Glomerular visceral epithelial cell (primary cell): ENCODE data around the gene TMSB10.

ENCODE experiments used
- DNase-seq: peaks from one replicate; pipeline ENCODE4 v3.0.0-alpha.2; 2016; ENCODE audit errors: extremely low spot score

TMSB10 gene

DNA sequence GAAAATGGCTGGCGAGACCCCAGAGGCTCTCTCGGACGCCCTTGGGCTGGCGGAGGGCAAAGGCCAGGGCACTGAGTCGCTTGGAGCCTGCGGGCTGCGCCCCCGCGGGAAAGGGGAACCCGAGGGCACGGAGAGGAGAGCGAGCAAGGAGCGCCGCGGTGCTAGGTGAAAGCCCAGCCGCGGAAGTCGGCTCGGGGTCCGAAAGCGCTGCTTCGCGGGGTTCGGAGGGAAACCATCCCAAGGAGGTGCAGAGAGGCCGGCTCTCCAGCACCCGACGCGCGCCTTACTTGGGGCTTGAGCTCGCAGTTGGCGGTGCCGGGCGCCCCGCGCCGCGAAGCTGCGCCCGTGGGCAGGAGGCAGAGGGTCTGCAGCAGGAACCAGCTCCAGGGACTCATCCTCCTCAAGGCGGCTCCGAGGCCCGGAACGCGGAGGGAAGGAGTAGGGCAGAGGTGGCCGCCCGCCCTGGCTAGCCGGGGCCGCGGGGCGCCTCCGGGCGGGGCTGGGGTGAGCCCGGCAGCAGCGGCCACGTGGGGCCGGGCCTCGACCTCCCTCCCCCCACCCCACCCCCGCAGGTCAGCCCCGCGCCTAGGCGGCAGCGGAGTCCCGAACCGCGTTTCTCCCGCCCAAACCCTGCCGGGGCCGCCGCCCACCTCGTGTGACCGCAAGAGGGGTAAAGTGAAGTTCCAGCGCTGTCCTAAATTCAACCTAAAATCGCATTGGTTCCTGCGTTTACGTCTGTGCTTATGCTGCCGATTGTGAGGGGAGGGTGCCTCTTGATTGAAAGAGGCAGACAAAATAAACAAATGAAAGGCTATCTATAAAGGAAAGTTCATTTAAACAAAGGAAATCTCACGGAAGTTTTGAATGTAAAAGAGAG is 24.6 kb upstream of the TMSB10 start, which contains the start of gene TRABD2A:
Gene TRABD2A, minus strand, starts transcription at position 440 of the 877 bp plus-strand sequence. Its CDS starts 45 bp downstream, at position 395.
- peak; percentile 15 for DNase-seq

DNA sequence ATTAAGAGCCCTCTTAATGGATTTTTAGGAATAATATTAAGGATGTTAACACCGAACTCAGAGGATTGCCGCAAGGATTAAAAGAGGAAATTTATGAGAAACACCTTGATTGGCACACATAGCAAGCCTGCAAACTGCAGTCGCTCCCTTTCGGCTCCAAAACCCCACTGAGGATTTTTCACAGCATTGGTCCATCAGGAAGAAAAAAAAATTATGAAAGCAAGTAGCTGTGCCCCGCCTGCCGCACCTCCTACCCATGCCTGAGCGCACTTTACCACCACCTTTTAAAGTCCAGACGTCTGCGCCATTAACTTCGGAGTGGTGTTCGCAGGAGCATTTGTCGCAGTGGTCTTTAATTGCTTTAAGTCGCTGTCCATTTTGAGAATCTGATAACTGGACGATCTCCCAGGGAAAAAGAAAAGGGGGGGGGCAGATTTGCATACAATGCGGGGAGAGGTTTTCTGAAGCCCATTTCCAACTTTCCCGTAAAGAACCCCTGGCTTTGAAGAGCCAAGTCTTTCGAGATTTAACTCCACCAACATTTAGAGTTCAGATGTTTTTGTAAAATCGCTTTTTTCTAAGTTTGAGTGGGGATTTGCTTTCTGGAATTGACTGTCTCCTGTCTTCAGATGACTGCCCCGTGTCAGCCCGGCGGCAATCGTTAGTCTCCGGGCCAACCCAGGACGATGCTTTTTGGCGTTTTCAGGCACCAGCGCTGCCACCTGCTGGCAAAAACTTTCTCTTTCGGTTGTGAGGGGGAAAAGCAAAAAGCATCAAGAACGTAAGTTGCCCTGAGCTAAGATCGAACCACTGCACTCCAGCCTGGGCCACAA is 23.7 kb upstream of the TMSB10 start:
- DNase-seq, result peak; percentile 77

DNA sequence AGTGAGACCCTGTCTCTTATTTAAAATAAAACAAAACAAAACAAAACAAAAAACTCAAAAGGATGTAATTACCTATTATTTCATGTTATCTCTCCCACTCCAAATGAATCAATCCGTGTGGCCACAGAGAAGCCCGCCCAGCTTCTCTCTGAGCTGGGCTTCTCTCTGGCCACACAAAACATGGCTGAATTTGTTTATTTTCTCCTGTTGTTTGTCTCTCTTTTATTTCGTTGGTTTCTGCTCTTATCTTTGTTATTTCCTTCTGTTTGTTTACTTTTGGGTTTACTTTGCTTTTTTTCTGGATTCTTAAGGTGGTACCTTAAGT is 23.1 kb upstream of the TMSB10 start:
- no peak for DNase-seq

DNA sequence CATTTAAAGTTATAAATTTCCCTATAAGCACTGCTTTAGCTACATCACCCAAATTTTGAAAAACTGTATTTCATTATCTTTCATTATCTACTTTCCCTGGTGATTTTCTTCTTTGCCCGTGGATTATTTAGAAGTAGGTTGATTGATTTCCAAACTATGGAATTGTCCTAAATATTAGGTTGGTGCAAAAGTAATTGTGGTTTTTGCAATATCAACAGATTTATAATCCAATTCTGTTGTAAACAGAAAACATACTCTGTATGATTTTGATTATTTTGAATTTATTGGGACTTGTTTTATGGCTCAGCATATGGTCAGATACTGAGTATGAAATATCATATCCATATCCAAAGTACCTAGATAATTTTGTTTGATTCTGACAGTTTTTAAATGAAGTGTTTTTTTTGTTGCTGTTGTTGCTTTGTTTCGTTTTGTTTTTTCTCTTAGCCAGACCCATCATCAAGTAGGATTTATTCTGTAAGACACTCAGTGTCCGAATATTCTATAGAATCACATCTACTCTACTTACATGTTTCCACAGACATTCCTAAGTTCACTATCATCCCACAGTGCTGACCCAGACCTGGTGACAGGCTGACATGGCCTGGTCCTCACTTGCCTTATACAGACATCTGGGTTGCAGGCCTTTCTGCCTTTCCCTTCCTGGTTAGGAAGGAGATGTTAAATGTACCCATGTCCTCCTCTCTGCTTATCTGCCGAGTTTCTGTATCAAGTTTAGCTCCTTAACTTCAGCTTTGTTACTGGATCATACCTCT is 22.5 kb upstream of the TMSB10 start:
- DNase-seq, result no peak

DNA sequence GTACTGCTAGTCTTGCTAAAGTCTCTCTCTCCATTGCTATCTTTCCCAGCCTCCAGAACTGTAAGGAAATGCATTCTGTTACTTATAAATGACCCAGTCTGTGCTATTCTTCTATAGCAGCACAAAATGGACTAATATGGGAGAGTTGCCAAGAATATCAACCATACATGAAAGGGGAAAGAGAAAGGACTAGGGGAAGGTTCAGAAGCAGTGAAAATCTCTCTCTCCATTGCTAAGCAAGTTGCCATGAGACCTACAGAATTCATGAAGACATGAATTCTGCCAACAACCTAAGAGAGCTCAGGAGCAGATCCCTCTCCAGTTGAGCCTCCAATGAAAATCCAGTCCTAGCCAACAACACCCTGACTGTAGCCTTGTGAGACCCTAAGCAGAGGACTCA is 21.0 kb upstream of the TMSB10 start:
- no peak for DNase-seq

- DNase-seq, result no peak
Measured at GRCh38 chr2:84885111-84885510, 20.3 kb upstream of the TMSB10 start.

DNA sequence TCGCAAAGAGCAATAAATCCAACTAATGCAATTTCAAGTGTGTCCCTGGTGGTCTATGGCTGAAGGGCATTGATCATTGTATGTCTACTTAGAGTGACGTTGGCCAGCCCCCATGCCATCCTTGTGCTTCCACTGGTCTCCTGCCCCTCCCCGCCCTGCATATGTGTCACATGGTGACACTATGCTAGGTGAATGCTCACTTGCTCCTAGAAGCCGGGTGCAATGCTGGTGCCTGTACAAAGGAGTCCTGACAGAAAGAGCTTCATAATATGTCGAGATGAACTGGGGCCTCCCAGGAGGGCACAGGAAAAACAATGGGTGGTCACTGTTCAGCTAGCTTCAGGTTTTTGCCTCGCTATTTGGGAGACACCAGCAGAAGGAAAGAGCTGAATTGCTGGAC is 18.7 kb upstream of the TMSB10 start:
- no peak for DNase-seq

- DNase-seq, result peak; percentile 32
Measured at GRCh38 chr2:84888401-84889276, 16.8 kb upstream of the TMSB10 start.

GRCh38 chr2:84889332-84889731 is 16.1 kb upstream of the TMSB10 start:
- DNase-seq, result no peak

DNA sequence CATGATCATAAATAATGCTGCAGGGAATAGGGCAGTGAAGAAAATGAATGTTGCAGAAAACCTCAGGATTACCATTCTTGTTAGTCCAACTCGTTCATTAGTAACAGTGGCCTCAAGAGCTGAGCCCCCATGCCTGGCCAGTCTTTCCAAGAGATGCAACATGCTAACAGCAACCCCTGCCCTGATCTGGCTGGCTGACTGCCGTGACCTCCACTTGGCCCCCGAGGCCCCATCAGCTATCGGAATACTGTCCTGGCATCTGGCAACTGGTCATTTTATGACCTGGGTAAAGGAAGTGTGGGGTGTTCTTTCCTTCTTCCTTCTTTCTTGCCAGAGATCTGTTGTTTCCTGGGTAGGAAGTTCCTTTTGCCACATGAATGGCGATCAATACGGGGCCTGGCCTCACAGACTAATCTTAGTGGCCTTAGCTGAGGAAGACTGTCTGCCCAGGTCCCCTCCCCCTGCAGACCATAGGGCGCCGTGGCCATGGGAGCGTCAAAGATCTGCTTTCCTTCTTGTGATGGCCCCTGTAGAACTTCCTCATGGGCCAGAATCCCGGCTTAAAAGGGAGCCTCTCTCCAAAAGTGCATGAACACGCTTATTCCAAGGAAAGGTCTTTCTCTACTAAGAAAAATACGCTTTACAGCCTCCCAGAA is 14.0 kb upstream of the TMSB10 start:
- no peak for DNase-seq

GRCh38 chr2:84894131-84894586 is 11.3 kb upstream of the TMSB10 start:
- no peak for DNase-seq

DNA sequence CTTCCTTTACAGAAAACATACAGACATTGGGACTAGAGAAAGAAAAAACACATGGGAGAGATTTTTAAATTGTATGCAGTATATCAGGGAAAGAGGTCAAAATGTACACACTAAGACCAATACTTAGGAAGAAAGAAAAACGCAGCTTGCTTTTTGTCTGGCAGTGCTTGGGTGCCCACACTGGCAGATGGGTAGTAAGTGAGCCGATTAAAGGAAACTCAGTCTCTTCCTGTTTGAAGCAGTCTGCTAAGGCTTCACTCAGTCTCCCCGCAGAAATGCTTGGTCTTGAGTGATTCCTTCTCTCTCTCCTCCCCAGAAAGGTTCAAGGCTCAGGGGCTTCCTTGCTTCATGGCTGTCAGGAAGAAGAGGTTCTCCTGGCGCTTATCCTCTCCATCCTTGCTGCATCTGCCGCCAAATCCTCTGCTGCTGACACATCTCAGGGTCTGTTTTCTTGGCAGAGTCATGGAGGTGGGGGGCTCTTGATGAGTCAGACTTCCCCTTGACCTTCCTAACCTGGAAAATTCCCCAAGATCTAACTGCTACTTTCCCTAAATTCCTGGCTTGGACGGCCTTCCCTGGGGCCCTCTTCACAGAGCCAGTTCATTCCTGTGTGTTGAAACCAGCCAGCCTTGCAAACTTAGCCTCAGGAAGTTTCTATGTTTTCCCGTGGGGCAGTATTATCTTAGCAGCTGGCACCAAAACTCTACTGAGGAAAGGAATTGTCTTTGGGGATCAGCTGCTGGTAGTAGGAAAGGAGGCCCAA is 10.5 kb upstream of the TMSB10 start:
- DNase-seq, result peak; percentile 35

DNA sequence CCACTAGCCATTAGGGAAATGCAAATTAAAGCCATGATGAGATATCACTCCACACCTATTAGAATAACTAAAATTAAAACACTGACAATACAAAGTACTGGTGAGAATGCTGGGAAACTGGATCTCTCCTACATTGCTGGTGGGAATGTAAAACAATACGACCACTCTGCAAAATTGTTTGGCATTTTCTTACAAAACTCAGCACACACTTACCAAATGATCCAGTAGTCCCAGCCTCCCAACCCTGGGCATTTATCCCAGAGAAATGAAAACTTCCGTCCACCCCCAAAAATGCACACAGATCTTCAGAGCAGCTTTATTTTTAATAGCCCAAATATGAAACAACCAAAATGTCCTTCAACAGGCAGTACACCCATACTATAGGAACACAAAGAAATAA is 8.9 kb upstream of the TMSB10 start:
- DNase-seq, result no peak

DNA sequence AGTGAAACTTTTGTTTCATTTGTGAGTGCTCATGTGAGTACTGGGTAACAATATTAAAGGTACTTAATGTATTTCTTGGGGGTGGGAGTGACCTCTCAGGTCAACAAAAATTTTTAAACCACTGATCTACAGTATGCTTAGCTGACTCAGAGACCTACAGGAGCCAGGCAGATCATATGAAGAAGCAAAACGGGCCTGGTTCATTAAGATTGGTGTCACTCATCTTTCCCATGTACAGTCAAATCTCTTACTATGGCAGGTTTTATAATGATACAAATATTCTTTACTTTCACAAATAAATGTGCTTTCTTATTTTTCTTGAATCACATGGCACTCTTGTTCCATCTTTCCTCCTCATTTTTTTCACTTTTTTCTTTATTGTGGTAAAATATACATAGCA is 7.7 kb upstream of the TMSB10 start:
- peak; percentile 16 for DNase-seq

GRCh38 chr2:84899304-84900204 is 5.9 kb upstream of the TMSB10 start:
- DNase-seq, result no peak

- no peak for DNase-seq
Measured at GRCh38 chr2:84900971-84901370, 4.5 kb upstream of the TMSB10 start.

DNA sequence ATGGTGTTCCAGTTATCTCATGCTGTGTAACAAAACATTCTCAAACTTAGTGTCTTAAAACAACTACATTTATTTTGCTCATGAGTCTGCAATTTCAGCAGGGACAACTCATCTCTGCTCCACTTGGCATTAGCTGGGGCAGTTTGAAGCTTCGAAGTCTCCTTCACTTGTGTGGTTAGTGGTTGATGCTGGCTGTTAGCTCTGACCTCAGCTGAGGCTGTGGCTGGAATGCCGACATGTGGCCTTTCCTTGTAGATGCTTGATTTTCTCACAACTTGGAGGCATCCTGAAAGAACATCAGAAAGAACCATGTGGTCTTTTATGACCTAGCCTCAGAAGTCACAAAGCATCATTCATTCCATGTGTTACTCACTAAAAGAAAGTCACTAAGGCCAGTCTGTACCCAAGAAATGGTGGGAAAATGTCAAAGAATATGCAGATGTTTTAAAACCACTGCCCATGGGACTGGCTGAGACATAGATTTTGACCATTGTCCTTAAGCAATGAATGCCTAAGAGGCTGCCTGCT is 3.8 kb upstream of the TMSB10 start:
- peak; percentile 79 for DNase-seq

- no peak for DNase-seq
Measured at GRCh38 chr2:84902526-84902925, 2.9 kb upstream of the TMSB10 start.
